Cardiac fibroblast (primary cell): Measurements from ENCODE around the gene CCSER1.

ENCODE experiments used
- DNase-seq, 2 donors: peaks; one replicate each; pipeline versions ENCODE4 v3.0.0 to v3.0.0-alpha.2; 2010; ENCODE audit warnings: low read depth in 2 of 2
- H3K4me3 ChIP-seq, 2 donors: replicated peaks in 1 of 2; 1 replicate in 1 of 2; 2 replicates in 1 of 2; pipeline ENCODE4 v1.5.1; 2011; ENCODE audit warnings: low read depth in 2 of 2, low read length in 2 of 2, mild to moderate bottlenecking in 2 of 2, moderate library complexity in 1 of 2
- CTCF ChIP-seq: IDR thresholded peaks from one replicate; pipeline ENCODE4 v1.5.1; 2011; ENCODE audit warnings: low read depth, mild to moderate bottlenecking, low read length, inconsistent platforms

CCSER1 gene

GRCh38 chr4:90127223-90127705 is at the start of gene CCSER1:
Gene CCSER1 (plus strand): TSS chr4:90127394.
- DNase-seq = peak; percentile 9 to 39
- peak within 1 kb of the TSS; percentile 32 to 41 for H3K4me3 ChIP-seq
- no peak for TF ChIP-seq CTCF

GRCh38 chr4:90078440-90078839 is 48.8 kb upstream of the CCSER1 start:
- no peak for TF ChIP-seq CTCF
- DNase-seq = no peak
- no peak overlapping the region for H3K4me3 ChIP-seq

- no peak for DNase-seq
- TF ChIP-seq CTCF = no peak
- no peak overlapping the region for H3K4me3 ChIP-seq
These were observed 47.1 kb upstream of the CCSER1 start for GRCh38 chr4:90080116-90080515.

GRCh38 chr4:90081432-90082144 is 45.6 kb upstream of the CCSER1 start:
- DNase-seq = no peak
- H3K4me3 ChIP-seq = no peak overlapping the region
- no peak for TF ChIP-seq CTCF

- H3K4me3 ChIP-seq = no peak overlapping the region
- no peak for TF ChIP-seq CTCF
- DNase-seq = no peak
These were observed 44.7 kb upstream of the CCSER1 start for GRCh38 chr4:90082449-90082848.

GRCh38 chr4:90084277-90084966 is 42.8 kb upstream of the CCSER1 start:
- no peak for TF ChIP-seq CTCF
- no peak overlapping the region for H3K4me3 ChIP-seq
- DNase-seq = no peak
